Activated T-cell treated with anti-CD3 and anti-CD28 coated beads, Interleukin-2, amount 50 U/mL, for 48 hours (primary cell): ENCODE results near the gene NLK.
"Not testable (repeated sequence)": the region's sequence is repeated elsewhere in the genome, so short reads cannot be mapped to it uniquely, and the experiment has no call there.

ENCODE experiments used
- DNase-seq, 2 experiments: peaks; one replicate each; pipeline ENCODE4 v3.0.0-alpha.2; 2020

Gene NLK

DNA sequence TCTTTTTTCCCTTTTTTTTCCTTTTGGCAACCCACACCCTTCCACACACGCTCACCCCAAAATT is at the start of gene NLK:
Gene NLK, plus strand, starts transcription at position 21 of the 64 bp plus-strand sequence. CDS start 197 bp downstream, outside the sequence.
- no peak for DNase-seq

DNA sequence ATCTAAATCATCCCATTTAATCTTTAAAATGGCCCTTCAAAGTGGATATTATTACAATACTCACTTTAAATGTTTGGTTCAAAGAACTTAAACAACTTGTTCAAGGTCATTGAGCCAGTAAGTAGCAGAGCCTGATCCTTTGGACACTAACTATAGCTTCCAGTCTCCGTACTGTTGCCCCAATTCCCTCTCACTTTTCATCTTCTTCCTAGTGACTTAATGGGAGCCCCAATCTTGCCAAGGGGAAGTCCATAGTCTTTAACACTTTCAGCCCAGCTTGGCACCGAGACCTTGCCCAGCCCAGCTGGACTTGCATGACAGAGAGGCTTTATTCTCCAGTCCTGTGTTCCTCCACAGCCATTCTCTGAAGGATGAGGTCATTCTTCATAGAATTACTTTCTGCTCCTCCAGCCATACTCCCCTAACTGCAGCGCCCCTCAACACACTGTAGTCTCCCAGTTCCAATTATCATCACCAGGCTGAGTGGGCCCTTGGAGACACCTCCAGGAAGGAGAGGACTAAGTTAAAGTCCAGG is 49.2 kb upstream of the NLK start:
- no peak for DNase-seq

DNA sequence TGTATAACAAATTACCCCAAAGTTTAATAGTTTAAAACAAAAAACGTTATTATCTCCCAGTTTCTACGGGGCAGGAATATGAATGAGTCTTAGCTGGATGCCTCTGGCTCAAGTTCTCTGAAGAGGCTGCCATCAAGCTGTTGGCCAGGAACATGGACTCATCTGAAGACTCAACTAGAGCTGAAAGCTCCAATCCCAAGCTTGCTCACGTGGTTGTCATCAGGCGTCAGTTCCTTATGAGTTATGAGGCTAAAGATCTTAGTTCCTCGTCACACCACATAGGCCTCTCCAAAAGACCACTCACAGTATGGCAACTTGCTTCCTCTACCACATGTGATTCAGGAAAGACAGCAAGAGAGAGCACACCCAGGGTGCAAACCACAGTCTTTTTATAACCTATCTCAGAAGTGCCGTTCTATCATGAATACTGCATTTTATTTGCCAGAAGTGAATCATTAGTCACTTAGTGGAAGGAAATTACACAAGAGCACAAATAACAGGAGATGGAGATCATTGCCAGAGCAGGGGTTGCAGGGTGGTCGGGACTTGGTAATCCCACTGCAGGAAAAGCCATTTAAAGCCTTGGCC is 48.7 kb upstream of the NLK start:
- no peak for DNase-seq

DNA sequence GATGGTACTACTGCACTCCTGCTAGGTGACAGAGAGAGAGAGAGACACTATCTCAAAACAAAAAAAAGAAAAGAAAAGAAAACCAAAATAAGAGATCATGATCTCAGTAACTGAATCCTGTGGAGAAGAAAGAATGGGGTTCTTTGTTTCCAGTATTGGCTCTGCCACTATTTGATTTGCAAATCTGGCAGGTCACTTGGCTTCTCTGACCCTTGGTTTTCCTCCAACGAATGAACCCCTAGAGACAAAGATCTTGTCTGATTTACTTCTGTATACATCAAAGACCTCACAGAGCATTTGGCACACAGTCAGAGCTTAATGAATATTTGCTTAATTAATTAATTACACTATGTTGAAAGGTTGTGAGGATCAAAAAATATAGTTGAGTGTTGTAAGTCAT is 47.9 kb upstream of the NLK start:
- no peak for DNase-seq

- no peak for DNase-seq
These were observed 46.9 kb upstream of the NLK start for GRCh38 chr17:27995554-27995953.

- no peak for DNase-seq
These were observed 46.1 kb upstream of the NLK start for GRCh38 chr17:27996202-27997043.

DNA sequence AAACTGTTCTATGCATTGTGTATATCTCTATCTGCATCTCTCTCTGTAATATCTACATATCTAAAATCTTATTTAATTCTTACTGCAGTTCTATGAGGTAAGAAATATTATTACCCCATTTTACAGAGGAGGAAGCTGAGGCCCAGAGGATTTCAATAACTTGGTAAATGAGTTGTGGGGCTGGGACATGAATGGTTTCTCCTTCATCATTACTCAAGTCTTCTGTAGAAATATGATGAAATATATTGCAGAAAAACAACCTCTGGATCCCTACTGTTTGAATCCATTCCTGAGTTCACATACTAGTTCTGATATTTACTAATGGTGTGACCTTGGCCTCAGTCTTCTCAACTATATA is 45.5 kb upstream of the NLK start:
- DNase-seq, result no peak

DNA sequence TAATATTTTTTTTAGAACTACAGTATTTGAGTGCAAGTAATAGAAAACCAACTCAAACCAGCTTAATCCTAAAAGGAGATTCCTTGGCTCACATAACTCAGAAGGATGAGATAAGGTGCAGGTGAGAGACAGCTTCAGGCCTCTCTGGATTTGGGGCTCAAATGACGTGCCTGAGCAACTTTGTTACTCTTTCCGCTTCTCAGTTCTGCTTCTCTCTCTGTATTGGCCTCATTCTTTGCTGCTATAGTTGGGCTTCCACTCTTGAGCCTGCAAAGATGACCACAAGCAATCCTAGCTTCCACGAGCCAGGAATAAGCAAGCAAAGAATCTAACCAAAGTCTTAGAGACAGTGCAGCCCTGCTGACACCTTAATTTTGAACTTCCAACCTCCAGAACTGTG is 45.0 kb upstream of the NLK start:
- no peak for DNase-seq

- DNase-seq, result no peak
These were observed 41.3 kb upstream of the NLK start for GRCh38 chr17:28001149-28001548.

- DNase-seq, result no peak
These were observed 38.1 kb upstream of the NLK start for GRCh38 chr17:28004344-28004743.

GRCh38 chr17:28007925-28008324 is 34.6 kb upstream of the NLK start:
- not testable (repeated sequence) for DNase-seq

- no peak for DNase-seq
These were observed 34.0 kb upstream of the NLK start for GRCh38 chr17:28008513-28008912.

DNA sequence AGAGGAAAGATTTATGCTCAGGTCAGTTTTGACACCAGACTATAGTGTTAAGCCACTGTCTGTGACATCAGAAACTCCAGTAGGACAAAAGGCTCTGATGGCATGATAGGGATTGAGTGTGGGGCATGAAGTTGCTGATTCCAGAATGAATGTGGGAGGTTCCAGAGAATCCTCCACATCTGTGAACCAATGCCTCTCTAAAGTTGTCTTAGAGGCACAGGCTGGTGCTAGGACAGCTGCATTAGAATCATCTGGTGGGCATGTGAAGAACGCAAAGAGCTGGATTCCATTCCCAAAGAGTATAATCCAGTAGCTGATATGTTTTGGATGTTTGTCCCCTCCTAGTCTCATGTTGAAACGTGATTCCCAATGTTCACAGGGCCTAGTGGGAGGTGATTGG is 32.1 kb upstream of the NLK start:
- no peak for DNase-seq

DNA sequence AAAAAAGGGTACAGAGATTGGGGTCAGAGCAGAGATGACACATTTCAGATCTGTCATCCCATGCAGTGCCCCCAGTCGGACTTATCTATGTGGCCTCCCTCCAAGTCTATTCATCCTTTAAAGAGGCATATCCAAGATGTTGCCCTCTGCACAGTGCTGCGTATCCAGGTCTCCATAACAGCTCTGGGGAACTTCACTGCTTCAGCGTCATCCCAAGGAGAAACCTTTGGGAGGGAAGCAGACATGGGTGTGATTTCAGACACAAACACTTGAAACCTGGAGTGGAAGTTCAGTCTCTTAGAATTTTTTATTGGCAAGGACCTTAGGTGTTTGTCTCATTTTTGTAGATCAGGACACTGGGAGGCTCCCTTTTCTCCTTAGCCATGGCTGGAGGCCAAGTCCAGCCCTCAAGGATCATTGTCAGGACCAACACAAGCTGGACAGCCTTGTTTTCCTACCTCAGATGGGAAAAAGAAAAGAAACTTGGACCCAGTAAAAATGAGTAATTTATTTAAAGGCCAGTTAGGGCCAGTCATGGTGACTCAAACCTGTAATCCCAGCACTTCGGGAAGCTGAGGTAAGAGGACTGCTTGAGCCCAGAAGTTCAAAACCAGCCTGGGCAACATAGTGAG is 23.9 kb upstream of the NLK start:
- no peak for DNase-seq

GRCh38 chr17:28020515-28020914 is 22.0 kb upstream of the NLK start:
- no peak for DNase-seq

DNA sequence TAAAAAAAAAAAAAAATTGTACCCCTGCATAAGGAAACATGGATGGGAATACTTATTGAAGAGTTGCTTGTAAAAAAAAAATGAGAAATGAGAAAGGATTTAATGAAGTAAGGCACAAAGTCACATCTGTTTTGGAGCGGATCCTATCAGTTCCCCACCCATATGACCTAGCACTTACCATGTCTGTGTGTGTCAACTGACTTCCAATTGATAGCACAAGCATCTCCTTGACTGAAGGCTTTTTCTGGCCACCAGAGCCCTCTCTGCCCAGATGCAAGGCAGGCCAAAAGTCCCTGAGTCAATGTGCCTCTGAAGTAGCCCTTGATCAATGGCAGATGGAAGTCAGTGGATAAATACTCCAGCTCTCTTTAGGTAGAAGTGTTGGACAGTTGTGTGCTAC is 13.4 kb upstream of the NLK start:
- DNase-seq, result no peak

DNA sequence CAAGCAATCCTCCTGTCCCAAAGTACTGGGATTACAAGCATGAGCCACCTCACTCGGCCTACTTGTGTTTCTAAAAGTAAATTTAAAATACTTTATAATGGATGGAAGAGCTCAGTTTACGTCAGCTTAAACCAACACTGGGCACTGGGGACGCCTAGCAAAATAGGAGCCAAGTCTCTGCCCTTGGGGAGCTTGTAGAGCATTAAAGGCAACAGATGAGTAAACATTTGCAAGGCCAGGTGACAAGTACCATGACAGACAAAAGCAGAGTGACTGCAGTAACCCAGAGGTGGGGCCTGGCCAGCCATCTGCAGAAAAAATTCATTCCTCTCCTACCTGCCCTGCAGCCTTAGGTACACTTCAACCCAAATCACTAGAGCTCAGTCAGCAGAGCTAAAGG is 12.1 kb upstream of the NLK start:
- no peak for DNase-seq

- DNase-seq, result no peak
These were observed 11.3 kb upstream of the NLK start for GRCh38 chr17:28031174-28031573.

GRCh38 chr17:28033972-28034714 is 8.3 kb upstream of the NLK start:
- no peak for DNase-seq

DNA sequence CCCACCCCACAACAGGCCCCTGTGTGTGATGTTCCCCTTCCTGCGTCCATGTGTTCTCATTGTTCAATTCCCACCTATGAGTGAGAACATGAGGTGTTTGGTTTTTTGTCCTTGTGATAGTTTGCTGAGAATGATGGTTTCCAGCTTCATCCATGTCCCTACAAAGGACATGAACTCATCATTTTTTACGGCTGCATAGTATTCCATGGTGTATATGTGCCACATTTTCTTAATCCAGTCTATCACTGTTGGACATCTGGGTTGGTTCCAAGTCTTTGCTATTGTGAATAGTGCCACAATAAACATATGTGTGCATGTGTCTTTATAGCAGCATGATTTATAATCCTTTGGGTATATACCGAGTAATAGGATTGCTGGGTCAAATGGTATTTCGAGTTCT is 7.0 kb upstream of the NLK start:
- not testable (repeated sequence) for DNase-seq

DNA sequence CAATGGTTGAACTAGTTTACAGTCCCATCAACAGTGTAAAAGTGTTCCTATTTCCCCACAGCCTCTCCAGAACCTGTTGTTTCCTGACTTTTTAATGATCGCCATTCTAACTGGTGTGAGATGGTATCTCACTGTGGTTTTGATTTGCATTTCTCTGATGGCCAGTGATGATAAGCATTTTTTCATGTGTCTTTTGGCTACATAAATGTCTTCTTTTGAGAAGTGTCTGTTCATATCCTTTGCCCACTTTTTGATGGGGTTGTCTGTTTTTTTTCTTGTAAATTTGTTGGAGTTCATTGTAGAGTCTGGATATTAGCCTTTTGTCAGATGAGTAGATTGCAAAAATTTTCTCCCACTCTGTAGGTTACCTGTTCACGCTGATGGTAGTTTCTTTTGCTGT is 6.6 kb upstream of the NLK start:
- not testable (repeated sequence) for DNase-seq

DNA sequence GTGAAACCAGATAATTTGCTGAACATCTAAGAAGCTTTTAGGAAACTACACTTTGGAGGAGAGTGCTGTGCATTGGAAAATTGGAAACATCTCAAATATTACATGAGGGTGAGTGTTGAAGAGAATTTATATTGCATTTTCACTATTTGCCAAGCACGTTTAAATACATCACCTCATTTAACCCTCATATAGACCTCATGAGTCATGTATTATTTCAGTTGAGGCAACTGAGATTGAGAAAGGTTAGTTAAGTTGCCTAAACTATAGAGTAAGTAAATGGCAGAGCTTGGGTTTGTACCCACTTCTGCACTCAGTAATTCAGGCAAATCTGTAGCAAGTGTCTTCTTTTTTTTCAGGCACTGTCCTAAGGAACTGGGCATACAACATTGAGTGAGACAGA is 3.7 kb upstream of the NLK start:
- DNase-seq, result no peak

- no peak for DNase-seq
These were observed 3.2 kb upstream of the NLK start for GRCh38 chr17:28039251-28039650.

- no peak for DNase-seq
These were observed 2.1 kb upstream of the NLK start for GRCh38 chr17:28040406-28040805.
